KBM-7 (cell line): ENCODE measurements around the gene APMAP.

Experiments
- DNase-seq: peaks from one replicate; pipeline ENCODE4 v3.0.0-alpha.2; 2015
- in situ Hi-C: fragments of 300-500 bp; cut with MboI; formaldehyde crosslinking; loops from 2 replicates; pipeline ENCODE4 v1.14.3; 2020; ENCODE audit warnings: low sequenced_read_pairs, low pct_unique_long_range_greater_than_20kb, mixed read lengths

APMAP gene

GRCh38 chr20:25030007-25030648 is 37.6 kb upstream of the APMAP start:
- in situ Hi-C loops = loop anchor here (25.0 kb wide), 1 partner anchor 357 kb away; the partner anchor contains the start of gene ABHD12
- no peak for DNase-seq

GRCh38 chr20:25025986-25026605 is 33.5 kb upstream of the APMAP start:
- in situ Hi-C loops = loop anchor here (25.0 kb wide), 1 partner anchor 361 kb away; the partner anchor contains the start of gene ABHD12

GRCh38 chr20:25025091-25025861 is 32.7 kb upstream of the APMAP start:
- in situ Hi-C loops = loop anchor here (25.0 kb wide), 1 partner anchor 362 kb away; the partner anchor contains the start of gene ABHD12
- no peak for DNase-seq

More at GRCh38 chr20:25025986-25026605, 33.5 kb upstream of the APMAP start:
- no peak for DNase-seq

- in situ Hi-C loops = no loop called here
- DNase-seq = no peak
Measured at GRCh38 chr20:25024171-25024570, 31.6 kb upstream of the APMAP start.

- in situ Hi-C loops = no loop called here
- no peak for DNase-seq
Measured at GRCh38 chr20:25023356-25023755, 30.8 kb upstream of the APMAP start.

GRCh38 chr20:25022680-25023079 is 30.1 kb upstream of the APMAP start:
- in situ Hi-C loops = no loop called here
- DNase-seq = no peak

GRCh38 chr20:25021336-25021735 is 28.8 kb upstream of the APMAP start:
- in situ Hi-C loops = no loop called here
- no peak for DNase-seq

GRCh38 chr20:25020901-25021301 is 28.4 kb upstream of the APMAP start:
- in situ Hi-C loops = no loop called here

GRCh38 chr20:25020345-25020744 is 27.8 kb upstream of the APMAP start:
- in situ Hi-C loops = no loop called here
- no peak for DNase-seq

More at GRCh38 chr20:25020901-25021301, 28.4 kb upstream of the APMAP start:
- no peak for DNase-seq

- in situ Hi-C loops = no loop called here
- DNase-seq = no peak
Measured at GRCh38 chr20:25019381-25020155, 27.0 kb upstream of the APMAP start.

- no peak for DNase-seq
- in situ Hi-C loops = no loop called here
Measured at GRCh38 chr20:25018841-25019240, 26.3 kb upstream of the APMAP start.

- in situ Hi-C loops = no loop called here
- no peak for DNase-seq
Measured at GRCh38 chr20:25018425-25018824, 25.9 kb upstream of the APMAP start.

GRCh38 chr20:25017257-25017803 is 24.8 kb upstream of the APMAP start:
- DNase-seq = no peak
- in situ Hi-C loops = no loop called here

- no peak for DNase-seq
- in situ Hi-C loops = no loop called here
Measured at GRCh38 chr20:25016471-25016870, 23.9 kb upstream of the APMAP start.

GRCh38 chr20:25015986-25016385 is 23.4 kb upstream of the APMAP start:
- in situ Hi-C loops = no loop called here
- DNase-seq = no peak

GRCh38 chr20:25014816-25015215 is 22.3 kb upstream of the APMAP start:
- in situ Hi-C loops = no loop called here
- no peak for DNase-seq

- in situ Hi-C loops = no loop called here
- no peak for DNase-seq
Measured at GRCh38 chr20:25013478-25014380, 21.2 kb upstream of the APMAP start.

GRCh38 chr20:25012616-25013189 is 20.2 kb upstream of the APMAP start:
- DNase-seq = no peak
- in situ Hi-C loops = no loop called here
